ENCODE data around the gene RANBP1.
A peak's percentile ranks its signal among the peaks of the same experiment; 100 is the strongest.
"Not testable (repeated sequence)": the region's sequence is repeated elsewhere in the genome, so short reads cannot be mapped to it uniquely, and the experiment has no call there.

The RANBP1 gene

DNA sequence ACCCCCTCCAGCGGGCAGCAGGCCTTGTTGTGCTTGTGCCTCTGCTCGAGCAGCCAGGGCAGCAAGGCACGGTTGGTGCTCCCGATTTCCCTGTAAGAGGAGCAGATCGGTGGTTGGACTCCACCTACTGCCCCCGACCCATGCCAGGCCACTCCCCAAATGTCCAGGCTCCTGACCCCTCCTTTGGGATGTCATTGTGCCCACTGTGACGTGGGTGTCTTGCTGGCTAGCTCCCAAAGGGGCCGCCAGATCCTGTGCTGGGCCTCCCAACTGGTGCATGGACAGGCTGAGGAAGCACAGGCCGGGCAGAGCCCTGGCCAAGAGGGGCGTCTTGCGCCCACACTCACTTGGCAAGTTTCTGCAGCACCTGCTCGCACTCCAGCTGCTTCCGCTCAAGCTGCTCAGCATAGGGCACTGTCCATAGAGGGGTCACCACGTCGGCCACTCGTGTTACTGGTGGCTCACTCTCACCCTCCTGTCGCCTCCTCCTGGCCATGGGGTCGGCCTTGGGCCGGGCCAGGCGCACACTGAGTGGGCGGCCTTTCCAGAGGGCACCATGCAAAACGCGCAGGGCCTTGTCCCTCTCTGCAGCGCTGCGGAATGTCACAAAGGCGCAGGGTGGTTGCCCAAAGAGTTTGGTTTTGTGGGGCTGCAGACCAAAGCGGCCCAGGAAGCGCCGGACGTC is at the start of gene RANBP1:
RANBP1 (plus strand) TSS at position 414 of the 685 bp plus-strand sequence; CDS start at position 495, 81 bp downstream.
- no peak for DNase-seq

DNA sequence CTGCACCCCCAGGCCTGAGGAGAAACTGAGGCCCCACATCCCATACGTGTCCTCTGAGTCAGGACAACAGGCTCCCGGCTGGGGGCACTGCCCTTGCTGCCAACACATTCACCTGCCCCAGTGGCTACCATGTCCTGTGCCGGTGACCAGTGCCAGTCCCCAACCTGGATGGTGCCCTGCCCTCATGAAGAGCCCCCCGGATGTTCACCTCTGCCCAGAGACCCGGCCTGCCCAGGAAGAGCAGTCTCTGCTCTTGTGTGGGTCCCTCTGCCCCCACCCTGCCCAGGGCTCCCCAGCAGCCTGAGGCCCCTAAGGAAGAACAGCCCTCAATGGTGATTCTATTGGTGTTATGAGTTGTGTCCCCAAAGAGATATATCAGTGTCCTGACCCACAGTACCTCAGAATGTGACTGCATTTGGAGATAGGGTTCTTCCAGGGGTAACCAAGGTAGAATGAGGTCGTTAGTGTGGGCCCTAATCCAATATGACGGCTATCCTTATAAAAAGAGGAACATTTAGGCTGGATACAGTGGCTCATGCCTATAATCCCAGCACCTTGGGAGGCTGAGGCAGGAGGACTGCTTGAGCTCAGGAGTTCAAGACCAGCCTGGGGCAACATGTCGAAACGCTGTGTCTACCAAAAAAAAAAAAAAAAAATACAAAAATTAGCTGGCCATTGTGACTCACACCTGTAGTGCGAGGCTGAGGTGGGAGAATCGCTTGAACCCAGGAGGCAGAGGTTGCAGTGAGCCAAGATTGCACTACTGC is 49.1 kb upstream of the RANBP1 start:
- no peak for DNase-seq

DNA sequence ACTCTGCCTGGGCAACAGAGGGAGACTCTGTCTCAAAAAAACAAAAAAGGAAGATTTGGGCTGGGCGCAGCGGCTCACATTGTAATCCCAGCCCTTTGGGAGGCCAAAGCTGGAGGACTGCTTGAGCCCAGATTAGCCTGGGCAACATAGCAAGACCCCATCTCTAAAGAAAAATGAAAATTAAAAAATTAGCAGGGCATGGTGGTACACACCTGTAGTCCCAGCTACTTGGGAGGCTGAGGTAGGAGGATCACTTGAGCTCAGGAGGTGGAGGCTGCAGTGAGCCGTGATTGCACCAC is 48.6 kb upstream of the RANBP1 start:
- not testable (repeated sequence) for DNase-seq

- no peak for DNase-seq
These were observed 47.3 kb upstream of the RANBP1 start for GRCh38 chr22:20068640-20069039.

DNA sequence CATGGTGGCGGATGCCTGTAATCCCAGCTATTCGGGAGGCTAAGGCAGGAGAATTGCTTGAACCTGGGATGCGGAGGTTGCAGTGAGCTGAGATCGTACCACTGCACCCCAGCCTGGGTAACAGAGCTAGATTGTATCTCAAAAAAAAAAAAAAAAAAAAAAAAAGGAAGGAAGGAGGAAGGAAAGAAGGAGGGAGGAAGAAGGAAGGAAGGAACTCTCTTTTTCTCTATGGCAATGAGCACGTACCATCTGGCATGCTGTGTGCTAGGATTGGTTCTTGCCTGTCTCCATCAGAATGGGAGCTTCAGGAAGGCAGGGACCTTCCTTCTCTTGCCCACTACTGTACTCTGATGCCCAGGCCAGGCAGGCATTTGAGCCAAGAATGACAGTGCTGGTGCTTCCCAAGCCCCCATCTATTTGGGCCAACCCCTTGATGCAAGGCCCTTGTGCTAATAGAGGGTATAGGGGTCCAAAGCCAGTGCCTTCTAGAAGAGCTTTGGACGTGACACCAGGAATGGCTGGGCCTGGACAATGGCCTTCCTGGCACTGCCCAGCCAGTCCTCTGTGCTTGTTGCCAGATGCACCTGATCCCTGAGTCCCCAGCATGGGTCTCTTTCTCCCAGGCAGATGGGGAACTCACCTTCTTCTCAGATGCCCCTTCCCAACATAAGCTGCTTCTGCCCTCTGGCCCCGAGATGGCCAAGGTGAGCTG is 46.4 kb upstream of the RANBP1 start:
- no peak for DNase-seq

- DNase-seq, result no peak
These were observed 44.4 kb upstream of the RANBP1 start for GRCh38 chr22:20071524-20071972.

DNA sequence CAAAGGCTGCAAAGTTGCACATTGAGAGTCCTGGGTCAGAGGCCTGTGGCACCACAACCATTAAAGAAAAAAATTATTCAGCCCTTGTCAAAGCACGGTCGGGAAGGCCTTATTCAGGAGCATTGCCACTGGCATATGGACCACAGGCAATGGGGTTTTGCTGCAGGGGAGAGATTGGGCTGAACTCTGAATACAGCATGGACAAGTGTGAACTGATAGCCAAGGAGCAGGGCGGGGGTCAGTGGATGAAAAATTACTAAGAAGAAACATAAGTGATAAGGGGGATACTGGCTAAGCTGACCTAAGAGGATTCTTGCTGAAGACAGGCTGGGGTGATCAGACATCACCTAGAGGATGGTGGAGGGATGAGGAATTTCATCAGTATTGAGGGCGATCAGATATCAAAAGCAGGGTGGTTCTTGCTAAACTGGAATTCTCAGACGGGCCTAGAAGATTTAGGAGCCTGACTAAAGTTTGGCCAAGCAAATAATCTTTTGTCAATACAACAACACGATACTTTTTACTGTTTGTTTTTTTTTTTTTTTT is 39.2 kb upstream of the RANBP1 start:
- DNase-seq, result no peak

- peak; percentile 30 to 83 for DNase-seq
These were observed 36.0 kb upstream of the RANBP1 start, which contains the start of gene DGCR8 for GRCh38 chr22:20079745-20080444. TSS of gene DGCR8 (plus strand) at chr22:20080241. CDS start at chr22:20085964, 5,723 bp downstream.

- peak in 1 of 2 experiments; percentile 23 for DNase-seq
These were observed 35.5 kb upstream of the RANBP1 start for GRCh38 chr22:20080445-20080775.

GRCh38 chr22:20080776-20081654 is 34.9 kb upstream of the RANBP1 start:
- DNase-seq, result no peak

DNA sequence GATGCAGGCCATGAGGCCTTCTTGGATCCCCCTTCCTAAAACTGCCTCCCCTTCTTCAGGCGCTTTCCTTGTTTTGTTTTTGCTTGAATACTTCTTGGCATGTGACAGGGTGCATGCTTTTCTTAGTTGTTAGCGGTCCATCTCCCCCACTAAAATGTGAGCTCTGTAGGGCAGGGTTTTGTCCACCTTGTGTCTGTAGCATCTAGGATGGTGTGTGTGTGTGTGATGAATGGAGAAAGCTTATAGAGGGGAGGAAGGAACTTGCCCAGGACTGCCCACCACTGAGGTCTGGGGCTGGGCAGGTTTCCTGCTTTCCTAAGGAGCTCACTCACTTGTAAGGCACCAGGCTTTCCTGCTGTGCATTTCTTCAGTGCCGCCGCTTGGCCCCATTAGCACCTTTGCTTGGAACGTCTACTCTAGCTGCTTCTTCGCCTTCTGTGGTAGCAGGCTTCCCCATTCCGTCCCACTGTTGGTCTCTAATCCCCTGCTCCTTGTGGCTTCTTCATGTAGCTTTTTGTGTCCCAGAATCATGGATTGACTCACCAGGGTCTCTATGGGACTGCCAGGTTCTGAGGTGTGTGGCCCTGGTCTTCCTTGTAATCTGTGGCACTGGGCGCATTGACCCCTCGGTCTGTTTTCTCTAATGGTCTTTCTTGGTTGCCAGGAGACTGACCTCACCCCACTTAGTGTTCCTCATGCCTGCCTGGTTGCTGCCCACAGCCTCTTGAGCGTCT is 32.6 kb upstream of the RANBP1 start:
- DNase-seq, result no peak

DNA sequence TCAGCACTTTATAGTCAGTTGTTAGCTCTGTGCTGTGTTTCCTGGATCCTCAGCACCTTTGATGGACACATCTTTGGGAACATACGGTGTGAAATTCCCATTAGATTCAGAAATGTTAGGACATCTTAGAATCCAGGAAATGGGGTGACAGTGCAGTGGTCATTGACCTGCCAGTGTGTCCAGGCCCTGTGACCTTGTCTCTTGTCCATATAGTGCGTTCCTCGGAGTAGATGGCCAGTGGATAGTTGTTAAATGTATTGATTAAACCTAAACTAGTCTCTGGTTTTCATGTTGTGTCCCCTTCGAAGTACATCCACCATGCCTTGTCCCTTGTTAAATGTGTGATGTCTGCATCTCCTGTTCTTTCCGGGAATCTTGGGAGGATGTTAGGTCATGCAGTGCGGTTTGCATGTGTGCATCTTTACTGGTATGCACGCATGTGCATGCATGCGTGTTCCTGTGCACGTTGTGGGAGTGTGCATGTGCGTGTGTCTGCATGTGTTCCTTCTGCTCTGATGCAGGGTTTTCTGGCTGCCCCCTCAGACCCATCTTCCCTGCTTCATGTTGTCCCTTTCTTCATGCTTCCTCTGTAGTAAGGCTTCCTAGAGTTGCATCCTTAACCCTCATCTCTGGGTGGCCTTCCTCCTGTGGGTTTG is 31.9 kb upstream of the RANBP1 start:
- no peak for DNase-seq

GRCh38 chr22:20084547-20085413 is 31.1 kb upstream of the RANBP1 start:
- no peak for DNase-seq

- DNase-seq, result no peak
These were observed 30.3 kb upstream of the RANBP1 start for GRCh38 chr22:20085651-20086050.

DNA sequence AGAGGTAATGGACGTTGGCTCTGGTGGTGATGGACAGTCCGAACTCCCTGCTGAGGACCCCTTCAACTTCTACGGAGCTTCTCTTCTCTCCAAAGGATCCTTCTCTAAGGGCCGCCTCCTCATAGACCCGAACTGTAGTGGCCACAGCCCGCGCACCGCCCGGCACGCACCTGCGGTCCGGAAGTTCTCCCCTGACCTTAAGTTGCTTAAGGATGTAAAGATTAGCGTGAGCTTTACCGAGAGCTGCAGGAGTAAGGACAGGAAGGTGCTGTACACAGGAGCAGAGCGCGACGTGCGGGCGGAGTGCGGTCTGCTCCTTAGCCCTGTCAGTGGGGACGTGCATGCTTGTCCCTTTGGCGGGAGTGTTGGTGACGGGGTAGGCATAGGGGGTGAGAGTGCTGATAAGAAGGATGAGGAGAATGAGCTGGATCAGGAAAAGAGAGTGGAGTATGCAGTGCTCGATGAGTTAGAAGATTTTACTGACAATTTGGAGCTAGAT is 29.8 kb upstream of the RANBP1 start:
- no peak for DNase-seq

GRCh38 chr22:20086763-20087162 is 29.1 kb upstream of the RANBP1 start:
- no peak for DNase-seq

GRCh38 chr22:20087319-20088262 is 28.3 kb upstream of the RANBP1 start:
- DNase-seq, result no peak

- DNase-seq, result no peak
These were observed 27.6 kb upstream of the RANBP1 start for GRCh38 chr22:20088263-20088648.

Data from SW 1271 (cell line).